GM12878 (cell line): ENCODE measurements around the gene CD96.

ENCODE experiments used
- EGR1 ChIP-seq, 2 experiments: IDR thresholded peaks; 1 replicate in 1 of 2; 2 replicates in 1 of 2; pipeline ENCODE4 v1.6.1; 2011 to 2012; ENCODE audit warnings: low read depth in 2 of 2, low read length in 2 of 2, borderline replicate concordance in 1 of 2, mild to moderate bottlenecking in 1 of 2, moderate library complexity in 1 of 2
- POLR2AphosphoS5 ChIP-seq: IDR thresholded peaks from 2 replicates; pipeline ENCODE4 v1.6.1; 2011; ENCODE audit warnings: mild to moderate bottlenecking, low read length, inconsistent platforms
- SMARCA5 ChIP-seq: fragments of 450-650 bp; IDR thresholded peaks from 2 replicates; pipeline ENCODE4 v1.6.1; 2017; ENCODE audit warnings: mild to moderate bottlenecking
- ZZZ3 ChIP-seq: IDR thresholded peaks from 2 replicates; pipeline ENCODE4 v1.6.1; 2011; ENCODE audit warnings: low read depth; ENCODE audit not compliant: control insufficient read depth, insufficient read length

DNA sequence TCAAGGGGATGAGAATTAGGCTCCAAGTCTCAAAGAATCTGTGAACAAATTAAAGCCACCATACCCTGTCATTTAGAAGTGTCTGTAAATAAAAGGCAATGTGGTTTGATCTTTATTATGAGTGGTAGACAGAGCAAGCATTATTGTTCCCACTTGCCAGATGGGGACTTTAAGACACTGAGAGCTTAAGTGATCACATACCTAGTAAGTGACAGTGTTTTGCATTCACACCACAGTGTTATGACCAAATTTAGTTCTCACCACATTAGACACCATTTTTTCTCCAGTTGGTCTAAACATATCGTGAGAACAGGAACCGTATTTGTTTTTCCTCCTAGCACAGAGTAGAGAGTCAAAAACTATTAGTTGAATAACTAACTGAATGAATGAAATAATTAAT is 66.4 kb downstream of the CD96 start:
- no peak for TF ChIP-seq EGR1 (IDR thresholded peaks at IDR 0.05; ENCODE audit: borderline replicate concordance in 1 of 2, low read depth in 2 of 2, low read length in 2 of 2)
- no peak for TF ChIP-seq SMARCA5
- TF ChIP-seq ZZZ3, result no peak
- no peak for TF ChIP-seq POLR2AphosphoS5
